DMS114 treated with DMSO at 0.1 percent for 48 hours (cell line): ENCODE measurements around the gene EMC10.

ENCODE experiments used
- DNase-seq: peaks from one replicate; lab custom pipeline; 2025; ENCODE audit not compliant: unreplicated experiment; lab: John Stamatoyannopoulos, UW

The EMC10 gene

DNA sequence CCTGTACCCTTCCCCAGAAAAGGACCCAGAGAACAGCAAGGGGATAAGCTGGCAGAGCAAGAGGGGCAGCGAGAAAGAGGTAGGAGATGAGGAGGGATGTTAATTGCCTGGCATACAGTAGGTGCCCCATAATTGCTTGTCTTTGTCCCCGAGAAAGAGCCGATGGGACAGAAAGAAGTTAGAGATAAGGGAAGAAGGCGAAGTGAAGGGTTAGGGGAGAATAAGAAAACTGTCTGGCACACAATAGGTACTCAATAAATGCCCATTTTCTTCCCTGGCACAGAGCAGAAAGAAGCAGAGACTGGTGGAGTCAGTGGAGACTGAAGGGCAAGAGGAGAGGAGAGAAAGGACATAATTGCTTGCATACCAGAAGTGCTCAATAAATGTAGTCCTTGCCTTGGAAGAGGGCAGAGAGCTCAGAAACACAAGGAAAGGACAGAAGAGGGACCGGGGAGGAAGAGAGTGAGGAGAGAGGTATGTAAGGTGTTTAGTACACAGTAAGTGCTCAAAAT is 18.8 kb downstream of the EMC10 start:
- DNase-seq, result no peak

DNA sequence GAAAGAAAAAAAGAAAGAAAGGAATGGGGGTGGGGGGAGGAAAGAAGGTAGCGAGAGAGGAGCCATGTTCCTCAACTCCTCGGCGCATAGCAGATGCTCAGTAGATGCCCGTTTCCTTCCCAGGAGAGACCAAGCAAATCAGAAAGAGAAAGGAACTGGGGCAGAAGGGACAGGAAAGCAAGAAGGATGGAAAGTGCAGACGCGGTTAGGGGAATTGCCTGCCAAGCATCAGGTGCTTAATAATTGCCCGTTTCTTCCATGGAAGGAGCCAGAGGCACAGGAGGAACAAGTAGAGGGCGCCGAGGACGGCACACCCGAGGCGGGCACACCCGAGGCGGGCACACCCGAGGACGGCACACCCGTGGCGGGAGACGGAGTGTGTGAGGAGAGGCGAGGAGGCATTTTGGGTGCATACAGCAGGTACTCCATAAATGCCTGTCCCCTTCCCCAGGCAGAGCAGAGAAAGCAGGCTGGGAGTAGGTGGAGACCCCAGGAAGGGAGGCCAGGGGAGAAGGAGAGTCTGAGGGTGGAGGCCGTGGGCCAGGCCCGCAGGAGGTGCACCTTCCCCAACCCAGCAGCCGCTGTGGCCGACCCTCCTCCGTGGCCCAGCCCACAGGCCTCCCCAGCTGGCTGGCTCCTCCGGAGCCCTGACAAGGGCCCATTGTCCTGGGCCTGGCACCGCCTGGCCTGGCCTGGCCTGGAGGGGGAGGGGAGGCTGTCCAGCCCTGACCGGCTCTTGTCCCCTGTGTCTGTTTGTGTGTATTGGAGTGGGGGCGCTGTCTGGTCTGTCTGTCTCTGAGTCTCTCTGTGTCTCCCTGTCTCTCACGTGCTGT is 20.1 kb downstream of the EMC10 start:
- no peak for DNase-seq

- DNase-seq, result no peak
Observed at GRCh38 chr19:50497022-50497405, 20.7 kb downstream of the EMC10 start.

GRCh38 chr19:50498219-50499056 is 22.1 kb downstream of the EMC10 start:
- no peak for DNase-seq

- DNase-seq, result no peak
Observed at GRCh38 chr19:50500060-50500752, 23.9 kb downstream of the EMC10 start.

DNA sequence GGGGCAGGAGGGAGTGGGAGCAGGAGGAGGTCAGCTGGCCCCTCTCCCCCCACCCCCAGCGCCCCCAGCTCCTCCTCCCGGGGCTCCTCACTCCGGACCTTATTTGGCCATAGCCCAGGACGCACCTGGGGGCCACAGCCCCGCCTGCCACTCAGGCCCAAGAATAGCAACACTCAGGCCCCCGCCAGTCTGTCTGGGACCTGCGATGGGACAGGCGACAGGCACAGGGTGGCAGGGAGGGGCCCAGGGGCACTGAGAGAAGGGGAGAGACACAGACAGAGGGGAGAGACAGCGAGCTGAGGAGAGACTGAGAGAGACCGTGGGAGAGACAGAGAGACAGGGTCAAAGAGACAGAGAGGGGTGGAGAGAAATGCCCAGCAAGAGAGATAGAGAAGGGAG is 24.4 kb downstream of the EMC10 start:
- DNase-seq, result no peak

- no peak for DNase-seq
Observed at GRCh38 chr19:50501186-50501567, 24.9 kb downstream of the EMC10 start.

GRCh38 chr19:50501568-50502475 is 25.5 kb downstream of the EMC10 start:
- no peak for DNase-seq

DNA sequence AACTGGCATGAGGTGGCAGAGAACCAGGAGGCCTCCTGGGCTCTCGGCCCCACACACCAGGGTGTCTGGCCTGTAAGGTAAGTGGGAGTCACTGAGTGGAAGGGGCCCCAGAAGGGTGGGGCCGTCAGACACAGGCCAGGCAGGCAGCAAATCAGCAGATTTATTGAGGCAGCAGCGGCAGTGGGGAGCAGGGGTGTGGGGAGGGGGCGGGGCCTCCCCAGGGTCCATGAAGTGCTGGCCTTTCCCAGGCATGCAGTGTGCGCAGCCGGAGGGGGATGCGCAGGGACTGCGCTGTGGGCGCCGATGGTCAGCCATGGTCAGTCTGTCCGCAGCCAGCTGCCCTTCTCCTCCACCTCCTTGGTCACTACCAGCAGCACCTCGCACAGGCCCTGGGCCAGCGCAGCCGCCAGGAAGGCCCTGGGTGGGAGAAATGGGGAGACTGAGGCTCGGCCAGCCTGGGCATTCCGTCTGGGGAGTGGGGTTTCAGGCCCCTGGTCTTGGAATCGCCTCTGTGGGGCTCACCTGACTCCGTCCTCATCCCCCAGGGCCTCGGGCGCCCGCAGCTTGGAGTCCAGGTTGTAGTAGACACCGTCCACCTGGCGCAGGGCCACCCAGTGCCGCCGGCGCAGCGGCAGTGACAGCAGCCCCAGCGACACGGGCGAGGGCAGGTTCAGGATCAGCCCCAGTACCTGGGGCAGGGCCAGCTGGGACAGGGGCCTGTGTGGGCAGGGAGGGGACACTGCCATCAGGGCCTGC is 29.7 kb downstream of the EMC10 start:
- DNase-seq, result no peak

GRCh38 chr19:50506700-50507099 is 30.4 kb downstream of the EMC10 start:
- DNase-seq, result no peak

- DNase-seq, result no peak
Observed at GRCh38 chr19:50507376-50507775, 31.1 kb downstream of the EMC10 start.

DNA sequence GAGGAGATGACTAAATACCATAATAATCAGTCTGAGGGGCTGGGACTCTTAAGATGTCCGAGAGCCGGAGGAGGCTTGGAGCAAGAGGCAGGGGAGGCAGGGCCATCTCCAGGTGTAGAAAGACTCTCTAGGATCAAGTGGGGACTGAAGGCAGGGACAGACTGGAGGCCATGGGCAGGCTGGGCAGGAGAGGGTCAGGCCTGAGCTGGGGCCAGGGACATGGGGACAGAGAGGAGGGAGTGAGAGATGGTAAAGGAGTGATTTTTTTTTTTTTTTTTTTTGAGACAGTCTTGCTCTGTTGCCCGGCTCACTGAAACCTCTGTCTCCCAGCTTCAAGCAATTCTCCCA is 32.5 kb downstream of the EMC10 start:
- DNase-seq, result no peak

GRCh38 chr19:50509366-50509765 is 33.1 kb downstream of the EMC10 start:
- no peak for DNase-seq

DNA sequence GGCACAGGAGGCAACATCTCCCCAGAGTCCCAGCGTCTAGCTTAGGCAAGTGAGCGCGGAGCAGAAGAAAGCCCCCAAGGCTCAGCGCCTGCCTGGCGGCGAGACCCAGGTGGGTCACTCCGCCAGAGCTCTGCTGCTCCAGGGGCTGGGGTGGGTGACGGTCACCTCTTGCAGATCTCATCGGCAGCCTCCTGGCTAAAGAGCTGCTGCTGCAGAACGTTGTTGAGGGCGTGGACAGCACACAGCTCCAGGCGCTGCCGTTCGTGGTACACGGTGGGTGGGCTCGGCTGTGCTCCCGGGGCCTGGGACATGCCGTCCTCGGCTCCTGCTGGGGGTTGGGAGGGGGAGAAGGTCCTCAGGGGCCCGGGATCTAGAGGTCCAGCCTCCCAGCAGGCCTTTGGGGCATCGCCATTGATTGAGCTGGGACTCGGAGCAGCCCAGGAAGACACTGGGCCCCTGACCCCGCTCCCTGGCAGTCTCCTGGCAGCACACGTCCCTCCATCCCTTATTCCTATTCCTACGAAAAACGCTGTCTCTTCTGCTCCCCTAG is 33.9 kb downstream of the EMC10 start:
- DNase-seq, result no peak

DNA sequence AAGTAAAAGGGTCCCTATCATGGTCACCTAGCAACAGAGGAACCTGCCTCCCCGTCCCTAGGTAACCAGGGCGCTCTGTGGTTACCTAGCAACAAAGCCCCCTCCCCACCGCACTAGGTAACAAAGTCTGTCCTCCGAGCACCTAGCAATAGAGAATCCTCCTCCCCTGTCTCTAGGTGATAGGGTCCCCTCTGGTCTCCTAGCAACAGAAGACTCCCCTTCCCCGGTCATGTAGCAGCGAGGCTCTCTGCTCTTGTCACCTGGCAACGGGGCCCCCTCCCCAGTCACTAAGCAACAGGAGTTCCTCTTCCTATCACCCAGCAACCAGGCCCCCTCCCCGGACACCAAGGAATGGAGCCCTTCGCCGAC is 34.4 kb downstream of the EMC10 start:
- DNase-seq, result no peak

DNA sequence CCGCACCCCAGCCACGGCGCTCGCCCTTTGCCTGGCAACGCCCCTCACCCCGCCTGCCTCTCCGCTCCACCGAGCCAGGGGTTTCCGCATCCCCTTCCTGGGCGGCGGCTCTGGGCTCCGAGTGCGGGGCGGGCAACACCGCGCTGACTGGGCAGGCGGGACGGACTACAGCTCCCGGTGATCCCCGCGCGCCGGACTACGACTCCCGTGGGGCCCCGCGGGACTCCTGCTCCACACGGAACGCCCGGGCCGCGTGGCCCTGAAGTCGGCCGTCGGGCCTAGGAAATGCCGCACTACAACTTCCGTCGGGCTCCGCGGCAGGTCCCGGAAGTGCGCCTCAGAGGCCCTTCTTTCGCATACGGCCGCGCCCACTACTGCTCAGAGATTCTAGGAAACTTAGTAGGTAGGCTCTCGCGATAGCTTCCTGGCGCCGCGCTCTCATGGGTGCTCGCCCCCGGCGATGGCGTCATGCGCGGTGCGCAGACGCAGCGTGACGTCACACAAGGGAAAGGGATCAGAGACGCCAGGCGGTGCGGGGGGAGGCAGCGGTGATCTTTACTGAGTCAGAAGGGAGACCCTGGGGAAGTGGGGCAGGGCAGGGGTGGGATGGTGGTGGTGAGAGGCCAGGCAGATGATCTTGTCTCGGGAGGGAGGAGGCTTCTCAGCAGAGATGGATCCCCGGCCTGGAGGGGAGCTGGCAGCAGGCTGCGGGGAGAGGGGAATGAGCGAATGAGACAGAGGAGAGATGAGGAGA is 34.9 kb downstream of the EMC10 start, which contains the start of gene JOSD2:
Gene JOSD2 (minus strand): TSS at position 123 of the 754 bp plus-strand sequence. CDS start 760 bp downstream, outside the sequence.
- DNase-seq, result peak; percentile 92

DNA sequence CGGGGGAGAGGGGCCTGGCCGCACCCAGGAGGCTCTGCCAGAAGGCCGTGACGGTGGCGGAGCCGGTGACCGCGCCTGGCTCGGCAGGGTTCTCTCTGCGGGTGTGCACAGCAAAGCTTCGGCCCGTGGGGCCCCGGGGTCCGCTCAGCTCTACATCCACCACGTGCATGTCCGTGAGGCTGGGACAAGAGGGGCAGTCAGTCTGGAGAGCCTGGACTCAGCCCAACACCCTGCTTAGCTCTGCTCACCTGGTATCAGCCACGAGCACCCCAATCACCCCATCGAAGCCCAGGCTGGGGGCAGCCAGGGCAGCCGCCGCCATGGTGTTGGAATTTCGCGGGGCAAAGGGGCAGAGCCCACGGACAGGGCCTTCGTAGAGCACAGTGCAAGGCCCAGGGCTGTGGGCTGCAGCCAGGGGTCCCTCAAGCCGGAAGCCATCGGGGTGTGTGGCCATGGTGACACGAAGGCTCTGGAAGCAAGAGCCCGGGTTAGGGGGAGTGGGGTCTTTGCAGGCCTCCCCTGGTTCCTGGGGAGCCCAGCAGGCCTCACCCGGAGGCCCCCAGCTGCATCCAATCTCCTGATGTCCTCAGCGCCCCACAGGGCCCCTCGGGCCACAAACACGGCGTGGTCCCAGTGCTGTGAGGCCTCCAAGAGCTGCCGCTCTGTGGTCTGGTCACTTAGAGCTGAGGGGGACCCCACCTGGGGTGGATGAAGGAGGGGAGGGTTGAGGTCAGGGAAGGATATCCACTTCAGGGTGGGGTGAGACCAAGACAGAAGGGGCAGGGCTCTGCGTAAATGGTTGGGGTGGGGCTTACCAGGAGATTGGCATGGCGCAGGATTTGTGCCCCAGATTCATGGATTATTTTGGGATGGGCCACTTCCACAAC is 36.0 kb downstream of the EMC10 start:
- DNase-seq, result no peak
